ENCODE data around the gene TM7SF2.
A peak's percentile ranks its signal among the peaks of the same experiment; 100 is the strongest.

TM7SF2 gene

DNA sequence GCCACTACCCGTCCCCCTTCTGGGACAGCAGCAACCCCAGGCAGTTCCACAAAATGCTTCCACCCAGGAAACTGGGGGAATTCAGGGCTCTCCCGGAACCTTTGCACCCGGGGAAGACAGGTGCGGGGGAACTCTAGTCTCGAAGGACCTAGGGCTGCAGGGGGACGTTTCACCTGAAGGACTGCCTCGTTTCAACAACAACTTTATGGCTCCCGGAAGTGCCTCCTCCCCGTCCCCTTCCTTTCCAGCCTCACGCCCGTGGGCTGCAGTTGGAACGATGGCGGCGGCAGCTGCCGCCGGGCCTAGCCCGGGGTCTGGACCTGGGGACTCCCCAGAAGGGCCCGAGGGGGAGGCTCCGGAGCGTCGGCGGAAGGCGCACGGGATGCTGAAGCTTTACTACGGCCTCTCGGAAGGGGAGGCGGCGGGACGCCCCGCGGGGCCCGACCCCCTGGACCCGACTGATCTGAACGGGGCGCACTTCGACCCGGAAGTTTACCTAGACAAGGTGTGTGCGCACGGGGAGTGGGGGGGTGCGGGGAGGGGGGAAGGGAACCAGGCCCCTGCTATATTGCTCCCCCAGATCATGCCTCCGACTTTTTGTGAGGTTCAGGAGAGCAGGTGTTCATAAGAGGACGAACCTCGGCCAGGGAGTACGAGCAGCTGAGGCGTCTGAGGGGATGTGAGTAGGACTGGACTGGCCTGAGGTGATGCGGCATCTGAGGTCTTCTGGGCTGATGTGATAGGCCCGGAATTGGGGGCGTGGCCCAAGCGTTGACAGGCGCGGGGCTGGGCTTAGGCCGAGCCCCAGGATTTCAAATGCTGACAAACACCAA lies 15.5 kb upstream of the TM7SF2 start, which contains the start of gene VPS51:
VPS51 (plus strand) TSS at position 241 of the 833 bp plus-strand sequence; CDS start at position 278, 37 bp downstream.
- H3K4me1 ChIP-seq, result no peaks in the 10 kb centered on the region
- TF ChIP-seq, protein P1, sequence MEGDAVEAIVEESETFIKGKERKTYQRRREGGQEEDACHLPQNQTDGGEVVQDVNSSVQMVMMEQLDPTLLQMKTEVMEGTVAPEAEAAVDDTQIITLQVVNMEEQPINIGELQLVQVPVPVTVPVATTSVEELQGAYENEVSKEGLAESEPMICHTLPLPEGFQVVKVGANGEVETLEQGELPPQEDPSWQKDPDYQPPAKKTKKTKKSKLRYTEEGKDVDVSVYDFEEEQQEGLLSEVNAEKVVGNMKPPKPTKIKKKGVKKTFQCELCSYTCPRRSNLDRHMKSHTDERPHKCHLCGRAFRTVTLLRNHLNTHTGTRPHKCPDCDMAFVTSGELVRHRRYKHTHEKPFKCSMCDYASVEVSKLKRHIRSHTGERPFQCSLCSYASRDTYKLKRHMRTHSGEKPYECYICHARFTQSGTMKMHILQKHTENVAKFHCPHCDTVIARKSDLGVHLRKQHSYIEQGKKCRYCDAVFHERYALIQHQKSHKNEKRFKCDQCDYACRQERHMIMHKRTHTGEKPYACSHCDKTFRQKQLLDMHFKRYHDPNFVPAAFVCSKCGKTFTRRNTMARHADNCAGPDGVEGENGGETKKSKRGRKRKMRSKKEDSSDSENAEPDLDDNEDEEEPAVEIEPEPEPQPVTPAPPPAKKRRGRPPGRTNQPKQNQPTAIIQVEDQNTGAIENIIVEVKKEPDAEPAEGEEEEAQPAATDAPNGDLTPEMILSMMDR (IDR thresholded peaks at IDR 0.05; ENCODE audit: low read depth, low read length), result no peak
- H3K9me3 ChIP-seq, result no peaks in the 10 kb centered on the region
- DNase-seq, result peak; percentile 80
- no peaks in the 10 kb centered on the region for H3K27me3 ChIP-seq
- peak within 1 kb of the TSS; percentile 69 for H3K4me3 ChIP-seq (ENCODE audit: low read depth, low read length)
- H3K36me3 ChIP-seq, result no peaks in the 10 kb centered on the region

DNA sequence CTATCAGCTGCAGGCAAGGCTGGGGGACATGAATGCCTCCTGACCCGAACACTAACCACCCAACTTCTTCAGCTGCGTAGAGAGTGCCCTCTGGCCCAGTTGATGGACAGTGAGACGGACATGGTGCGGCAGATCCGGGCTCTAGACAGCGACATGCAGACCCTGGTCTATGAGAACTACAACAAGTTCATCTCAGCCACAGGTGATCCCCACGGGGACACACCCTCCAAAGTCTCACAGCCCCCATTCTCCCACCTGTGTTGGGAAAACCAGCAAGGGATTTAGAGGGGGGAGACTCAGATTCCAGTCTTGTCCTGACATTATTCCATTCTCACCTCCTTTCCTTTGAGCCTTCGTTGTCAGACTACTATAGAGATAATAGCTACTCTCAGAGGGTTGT lies 14.7 kb upstream of the TM7SF2 start:
- DNase-seq, result no peak
- TF ChIP-seq, protein P1 (IDR thresholded peaks at IDR 0.05; ENCODE audit: low read depth, low read length), result no peak
- Histone ChIP-seq H3K27me3 (no peaks in the 10 kb centered on the region), H3K9me3 (no peaks in the 10 kb centered on the region), H3K4me1 (no peaks in the 10 kb centered on the region), H3K36me3 (no peaks in the 10 kb centered on the region), H3K4me3 (ENCODE audit: low read depth, low read length) (peak overlapping the region; percentile 69; the same call in 1 of the 2 replicates)

DNA sequence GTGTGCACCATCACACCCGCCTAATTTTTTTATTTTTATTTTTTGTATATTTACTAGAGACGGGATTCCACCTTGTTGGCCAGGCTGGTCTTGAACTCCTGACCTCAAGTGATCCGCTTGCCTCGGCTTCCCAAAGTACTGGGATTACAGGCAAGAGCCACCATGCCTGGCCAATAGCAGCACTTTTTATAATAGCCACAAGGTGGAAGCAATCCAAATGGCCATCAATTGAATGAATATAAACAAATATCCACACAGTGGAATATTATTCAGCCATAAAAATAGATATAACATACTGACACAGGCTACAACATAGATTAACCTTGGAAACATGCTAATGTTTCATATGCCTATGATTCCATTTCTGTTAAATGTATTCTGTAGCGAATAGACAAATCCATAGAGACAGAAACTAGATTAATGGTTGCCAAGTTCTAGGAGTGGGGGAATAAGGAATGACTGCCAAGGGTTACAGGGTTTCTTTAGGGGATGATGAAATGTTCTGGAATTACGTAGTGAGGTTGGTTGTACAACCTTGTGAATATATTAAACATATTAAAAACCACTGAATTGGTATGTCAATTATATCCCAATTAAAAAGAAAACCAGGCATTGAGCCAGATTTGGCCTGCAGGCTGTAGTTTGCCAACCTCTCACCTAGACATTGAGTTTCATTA lies 10.9 kb upstream of the TM7SF2 start:
- Histone ChIP-seq H3K4me1 (no peaks in the 10 kb centered on the region), H3K27me3 (no peaks in the 10 kb centered on the region), H3K36me3 (no peaks in the 10 kb centered on the region), H3K9me3 (no peaks in the 10 kb centered on the region), H3K4me3 (ENCODE audit: low read depth, low read length) (no peak overlapping the region)
- TF ChIP-seq, protein P1 (IDR thresholded peaks at IDR 0.05; ENCODE audit: low read depth, low read length), result no peak
- DNase-seq, result no peak

DNA sequence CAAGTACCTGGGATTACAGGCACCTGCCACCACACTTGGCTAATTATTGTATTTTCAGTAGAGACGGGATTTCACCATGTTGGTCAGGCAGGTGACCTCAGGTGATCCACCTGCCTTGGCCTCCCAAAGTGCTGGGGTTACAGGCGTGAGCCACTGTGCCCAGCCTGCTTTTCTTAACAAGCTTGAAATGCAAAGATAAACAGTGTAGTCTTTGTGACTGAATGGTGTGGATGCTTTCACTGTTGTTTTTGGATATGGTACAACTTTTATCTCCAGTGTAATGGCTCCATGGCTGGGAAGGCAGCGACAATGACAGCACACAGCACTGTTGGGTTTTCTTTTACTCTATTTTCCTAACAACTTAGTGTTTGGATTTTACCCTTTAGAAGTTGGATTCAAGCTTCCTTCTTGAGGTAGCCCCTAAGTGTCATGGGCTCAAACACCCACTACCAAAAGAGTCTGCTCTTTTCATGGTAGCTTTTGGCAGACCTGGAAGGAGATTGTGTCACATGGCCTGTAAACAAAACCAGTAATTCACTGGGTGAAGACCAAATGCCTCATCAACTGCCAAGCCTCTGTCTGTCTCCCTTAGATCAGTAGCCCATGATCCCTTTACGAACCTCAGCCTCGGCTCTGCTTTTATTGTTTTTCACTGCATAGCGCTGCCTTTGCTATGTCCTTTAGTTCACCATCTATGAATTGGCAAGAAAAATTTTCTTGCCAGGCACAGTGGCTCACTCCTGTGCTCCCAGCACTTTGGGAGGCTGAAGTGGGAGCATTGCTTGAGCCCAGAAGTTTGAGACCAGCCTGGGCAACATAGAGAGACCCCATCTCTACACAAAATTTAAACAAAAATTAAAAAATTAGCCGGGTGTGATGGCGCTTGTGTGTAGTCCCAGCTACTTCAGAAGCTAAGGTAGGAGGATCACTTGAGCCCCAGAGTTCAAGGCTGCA lies 9.3 kb upstream of the TM7SF2 start:
- no peaks in the 10 kb centered on the region for H3K27me3 ChIP-seq
- H3K9me3 ChIP-seq, result no peaks in the 10 kb centered on the region
- no peaks in the 10 kb centered on the region for H3K4me1 ChIP-seq
- TF ChIP-seq, protein P1 (IDR thresholded peaks at IDR 0.05; ENCODE audit: low read depth, low read length), result no peak
- no peak overlapping the region for H3K4me3 ChIP-seq (ENCODE audit: low read depth, low read length)
- no peak for DNase-seq
- H3K36me3 ChIP-seq, result no peaks in the 10 kb centered on the region

DNA sequence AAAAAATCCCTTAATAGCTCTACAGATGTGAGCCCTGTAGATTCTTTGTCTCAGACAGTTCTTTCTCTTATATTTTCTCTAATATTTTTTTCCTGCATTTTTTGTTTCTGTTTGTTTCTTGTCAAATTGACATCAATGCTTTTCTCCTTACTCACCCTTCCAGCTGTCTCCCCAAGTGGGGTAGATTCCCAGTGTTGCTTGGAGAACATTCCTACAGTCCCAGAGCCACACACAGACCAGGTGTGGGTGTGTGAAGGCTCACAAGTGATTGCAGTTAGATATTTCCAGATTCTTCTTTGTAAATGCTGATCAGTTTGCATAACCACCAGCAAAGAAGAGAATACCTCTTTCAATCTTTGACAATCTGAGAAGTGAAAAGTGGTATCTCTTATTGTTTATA lies 8.2 kb upstream of the TM7SF2 start:
- no peaks in the 10 kb centered on the region for H3K36me3 ChIP-seq
- no peaks in the 10 kb centered on the region for H3K4me1 ChIP-seq
- TF ChIP-seq, protein P1 (IDR thresholded peaks at IDR 0.05; ENCODE audit: low read depth, low read length), result no peak
- H3K9me3 ChIP-seq, result no peaks in the 10 kb centered on the region
- no peak for DNase-seq
- no peak overlapping the region for H3K4me3 ChIP-seq (ENCODE audit: low read depth, low read length)
- no peaks in the 10 kb centered on the region for H3K27me3 ChIP-seq
